SK-N-MC (cell line): ENCODE data around the gene DYNLRB2.

Experiments
- EZH2 ChIP-seq: fragments of 200-600 bp; sonication (generic); IDR thresholded peaks from one replicate; pipeline ENCODE4 v1.6.1; 2017; ENCODE audit warnings: antibody characterized with exemption
- FOXP2 ChIP-seq: optimal IDR thresholded peaks from 2 replicates; pipeline ENCODE3; 2011; ENCODE audit warnings: mild to moderate bottlenecking, moderate library complexity; ENCODE audit not compliant: insufficient read depth; ENCODE audit errors: extremely low read length, control extremely low read depth
- POLR2AphosphoS5 ChIP-seq: IDR thresholded peaks from 2 replicates; pipeline ENCODE4 v1.6.1; 2012; ENCODE audit warnings: mild to moderate bottlenecking, low read depth, low read length, borderline replicate concordance

DNA sequence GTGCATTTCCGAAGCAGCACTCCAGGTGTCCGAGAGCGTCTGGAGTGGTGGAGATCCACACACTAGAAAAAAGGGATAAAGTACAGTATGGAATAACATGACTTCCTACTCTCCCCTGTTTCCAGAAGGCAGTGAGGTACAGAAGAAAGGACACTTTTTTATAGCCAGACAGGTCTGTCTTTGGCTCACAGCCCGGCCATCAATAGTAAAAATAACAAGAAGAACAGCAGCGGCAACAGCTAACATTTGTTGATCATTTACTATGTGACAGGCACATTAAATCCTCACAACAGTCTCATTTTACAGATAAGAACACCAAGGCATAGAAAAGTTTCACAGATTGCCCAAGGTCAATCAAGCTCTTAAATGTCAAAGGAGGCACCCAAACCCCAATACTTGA, 16.2 kb downstream of the DYNLRB2 start:
- TF ChIP-seq POLR2AphosphoS5 (no peak), EZH2 (no peak), FOXP2 (no peak)
